ENCODE results near the gene LHFPL2. TPM values are rescaled to one million over a fixed set of nuclear protein-coding genes. Genes with fewer than 3 reads are reported as not detected.

The LHFPL2 gene, protein sequence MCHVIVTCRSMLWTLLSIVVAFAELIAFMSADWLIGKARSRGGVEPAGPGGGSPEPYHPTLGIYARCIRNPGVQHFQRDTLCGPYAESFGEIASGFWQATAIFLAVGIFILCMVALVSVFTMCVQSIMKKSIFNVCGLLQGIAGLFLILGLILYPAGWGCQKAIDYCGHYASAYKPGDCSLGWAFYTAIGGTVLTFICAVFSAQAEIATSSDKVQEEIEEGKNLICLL
- 11.3 and 14.4 TPM in 2 replicates for total RNA-seq

DNA sequence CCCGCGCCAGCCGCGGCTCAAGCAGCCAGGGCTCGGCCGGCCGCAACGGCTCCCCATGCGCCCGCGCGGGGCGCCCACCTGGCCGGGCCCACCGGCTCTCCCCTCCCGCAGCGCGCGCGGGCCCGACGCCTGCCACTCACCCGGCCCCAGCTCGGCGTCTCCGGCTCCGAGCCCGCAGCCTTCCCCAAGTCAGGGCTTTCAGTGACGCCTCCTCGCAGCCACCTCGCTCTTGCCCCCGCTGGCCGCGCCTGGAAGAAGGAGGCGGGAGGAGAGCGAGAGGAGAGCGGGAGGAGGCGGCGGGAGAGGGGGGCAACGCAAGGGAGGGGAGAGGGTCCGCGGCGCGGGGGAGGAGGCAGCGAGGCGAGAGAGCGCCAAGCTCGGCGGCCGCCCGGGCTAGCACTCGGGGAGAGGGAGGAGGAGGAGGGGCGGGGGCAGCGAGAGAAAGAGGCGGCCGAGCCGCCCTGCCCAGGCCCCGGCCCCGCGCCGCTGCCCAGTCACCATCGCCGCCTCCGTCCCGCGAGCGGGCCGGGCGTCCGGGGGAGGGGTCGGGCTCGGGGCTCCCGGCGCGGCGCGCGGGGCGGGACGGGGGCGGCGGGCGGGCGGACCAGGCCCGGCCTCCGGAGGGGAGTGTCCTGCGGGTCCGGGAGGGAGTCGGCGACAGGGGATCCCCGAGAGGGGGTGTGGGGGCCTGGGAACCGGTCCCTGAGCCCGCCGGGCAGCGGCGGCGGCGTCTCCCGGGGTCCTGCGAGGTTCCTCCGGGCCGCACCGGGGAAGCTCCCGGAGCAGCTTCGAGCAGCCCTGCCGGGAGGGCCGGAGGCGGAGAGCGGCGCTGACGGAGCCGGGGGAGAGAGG, at the start of gene LHFPL2:
Gene LHFPL2 (minus strand): TSS at position 414 of the 852 bp plus-strand sequence. CDS start 138,559 bp downstream, outside the sequence.

